GM19328 (cell line): ENCODE measurements around the gene AKTIP.
A peak's percentile ranks its signal among the peaks of the same experiment; 100 is the strongest.
"Not testable (repeated sequence)": the region's sequence is repeated elsewhere in the genome, so short reads cannot be mapped to it uniquely, and the experiment has no call there.

Experiments
- ATAC-seq: cut with Tn5 transposase; IDR thresholded peaks from one replicate; pipeline ENCODE4 v1.9.1; 2021; ENCODE audit warnings: mild to moderate bottlenecking, moderate library complexity; ENCODE audit not compliant: unreplicated experiment

Gene AKTIP

GRCh38 chr16:53517851-53518250, 14.8 kb upstream of the AKTIP start:
- ATAC-seq: no peak

- no peak for ATAC-seq
Measured at GRCh38 chr16:53515811-53516210, 12.8 kb upstream of the AKTIP start.

GRCh38 chr16:53515259-53515658, 12.2 kb upstream of the AKTIP start:
- no peak for ATAC-seq

GRCh38 chr16:53512795-53513194, 9.8 kb upstream of the AKTIP start:
- not testable (repeated sequence) for ATAC-seq

DNA sequence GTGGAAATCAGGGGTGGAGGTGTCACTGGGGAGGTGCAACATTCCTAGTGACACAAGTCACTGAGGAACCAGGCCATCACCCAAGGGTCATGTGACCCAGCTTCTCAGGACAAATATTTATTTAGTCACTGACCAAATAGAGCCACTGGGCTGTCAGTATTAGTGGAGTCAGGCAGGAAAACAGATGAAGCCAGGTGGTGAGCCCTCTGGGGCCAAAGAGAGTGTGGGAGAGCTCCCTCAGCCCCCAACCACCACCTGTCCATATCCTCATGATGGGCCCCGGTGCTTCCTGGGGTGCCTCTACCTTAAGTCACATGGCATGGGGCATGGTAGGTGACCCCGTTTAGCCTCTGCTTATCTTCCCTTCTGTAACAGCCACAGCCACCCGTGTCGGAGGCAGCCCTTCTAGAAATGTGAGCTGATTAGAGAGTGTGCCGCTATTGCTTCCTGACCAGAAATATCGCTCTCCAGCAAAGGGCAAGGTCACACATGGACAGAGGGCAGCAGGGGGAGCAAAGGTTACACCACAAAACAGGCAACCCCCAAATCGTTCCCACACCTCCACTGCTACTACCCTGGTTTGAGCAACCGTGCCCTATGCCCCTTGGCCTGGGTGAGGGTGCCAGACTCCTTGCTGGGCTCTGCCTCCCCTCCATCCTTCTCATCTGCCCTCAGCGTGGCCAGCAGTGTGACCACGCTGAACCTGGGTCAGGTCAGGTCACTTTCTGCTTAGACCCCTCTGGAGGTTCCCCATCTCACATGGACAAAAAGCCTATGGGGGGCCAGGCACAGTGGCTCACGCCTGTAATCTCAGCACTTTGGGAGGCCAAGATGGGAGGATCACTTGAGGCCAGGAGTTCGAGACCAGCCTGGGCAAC, 8.6 kb upstream of the AKTIP start:
- ATAC-seq: no peak

GRCh38 chr16:53511084-53511402, 8.0 kb upstream of the AKTIP start:
- no peak for ATAC-seq

GRCh38 chr16:53510704-53511070, 7.7 kb upstream of the AKTIP start:
- ATAC-seq: no peak

DNA sequence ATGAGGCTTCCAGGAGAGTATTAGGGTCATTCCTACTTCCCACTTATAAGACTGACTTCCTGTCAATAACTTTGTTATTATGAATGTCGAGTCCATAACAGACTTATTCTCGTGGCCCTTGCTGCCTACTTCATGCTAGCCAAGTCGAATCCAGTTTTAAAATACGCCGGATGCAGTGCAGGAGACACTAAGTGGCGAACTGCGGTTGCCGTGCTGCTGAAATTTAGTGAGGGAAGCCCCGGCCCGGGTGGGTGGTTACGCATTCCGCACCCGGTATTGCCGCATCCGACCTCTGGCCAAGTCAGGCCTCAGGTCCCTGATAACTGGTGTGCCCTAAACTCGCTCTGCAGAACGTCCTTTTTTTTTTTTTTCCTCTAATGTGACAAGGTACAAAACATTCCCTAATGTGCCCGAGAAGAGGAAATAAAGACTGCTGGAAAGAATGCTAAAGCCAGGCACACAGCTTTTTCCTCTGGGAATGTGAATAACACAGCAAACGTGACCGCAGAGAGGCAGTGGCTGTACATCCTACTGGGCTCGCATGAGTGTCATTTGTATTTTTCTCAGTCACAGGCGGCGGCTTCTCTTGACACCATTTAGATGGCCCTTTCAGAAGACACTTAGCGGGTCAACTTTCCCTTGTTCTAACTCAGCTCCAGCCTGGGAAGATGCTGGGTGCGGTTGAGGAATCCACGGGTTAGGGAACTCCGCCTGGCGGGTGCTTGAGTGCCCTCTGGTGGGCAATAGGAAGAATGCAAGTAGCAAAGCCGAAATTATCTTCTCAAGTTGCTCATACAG, 7.1 kb upstream of the AKTIP start:
- no peak for ATAC-seq

DNA sequence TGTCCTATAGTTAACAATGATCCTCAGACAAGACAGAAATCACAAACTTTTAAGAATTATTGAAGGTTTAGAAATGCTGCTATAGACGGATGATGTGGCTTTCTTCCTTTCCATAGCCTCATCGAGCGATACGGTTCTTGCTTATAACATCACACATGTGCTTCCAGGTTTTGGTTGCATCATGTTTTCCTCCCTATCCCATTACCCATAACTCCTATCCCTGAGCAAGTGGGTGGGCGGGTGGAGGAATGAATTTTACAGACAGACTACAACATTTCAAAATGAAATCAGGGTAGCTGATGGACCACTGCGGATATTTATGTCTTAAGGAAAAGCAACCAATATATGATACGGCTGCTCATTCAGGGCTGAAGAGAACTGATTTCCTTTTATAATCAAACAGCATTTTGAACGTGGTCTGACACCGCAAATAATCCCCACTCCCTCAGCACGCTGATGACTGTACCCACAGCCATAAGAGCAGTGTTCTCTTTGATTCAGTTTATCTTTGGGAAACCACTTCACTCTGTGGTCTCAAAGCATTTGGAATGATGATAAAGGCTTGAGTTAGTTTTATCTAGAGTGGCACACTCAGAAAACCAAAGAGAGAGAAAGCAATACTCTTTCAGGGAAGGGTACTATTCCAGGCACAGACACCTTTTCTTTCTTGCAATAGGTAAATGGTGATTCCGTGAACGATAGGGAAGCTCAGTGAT, 4.6 kb upstream of the AKTIP start:
- no peak for ATAC-seq

GRCh38 chr16:53506254-53506653, 3.2 kb upstream of the AKTIP start:
- ATAC-seq: no peak

DNA sequence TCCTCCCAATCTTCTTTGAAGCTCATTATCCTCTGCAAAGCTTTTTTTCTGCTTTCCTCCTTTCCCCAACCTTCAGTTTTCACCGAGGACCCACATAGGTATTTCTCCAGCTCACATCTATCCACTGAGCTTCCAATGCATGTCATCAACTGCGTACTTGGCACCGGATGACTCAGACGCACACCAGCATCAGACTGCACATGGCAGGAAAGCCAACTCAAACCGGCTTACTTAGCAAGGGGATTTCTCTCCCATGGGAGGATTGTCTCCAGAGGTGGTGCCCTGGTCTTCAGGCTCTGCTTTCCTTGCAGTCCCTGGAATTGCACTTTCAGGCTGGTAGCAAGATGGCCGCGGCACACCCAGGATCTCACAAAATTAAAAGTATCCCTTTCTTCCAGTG, 1.7 kb upstream of the AKTIP start:
- no peak for ATAC-seq

DNA sequence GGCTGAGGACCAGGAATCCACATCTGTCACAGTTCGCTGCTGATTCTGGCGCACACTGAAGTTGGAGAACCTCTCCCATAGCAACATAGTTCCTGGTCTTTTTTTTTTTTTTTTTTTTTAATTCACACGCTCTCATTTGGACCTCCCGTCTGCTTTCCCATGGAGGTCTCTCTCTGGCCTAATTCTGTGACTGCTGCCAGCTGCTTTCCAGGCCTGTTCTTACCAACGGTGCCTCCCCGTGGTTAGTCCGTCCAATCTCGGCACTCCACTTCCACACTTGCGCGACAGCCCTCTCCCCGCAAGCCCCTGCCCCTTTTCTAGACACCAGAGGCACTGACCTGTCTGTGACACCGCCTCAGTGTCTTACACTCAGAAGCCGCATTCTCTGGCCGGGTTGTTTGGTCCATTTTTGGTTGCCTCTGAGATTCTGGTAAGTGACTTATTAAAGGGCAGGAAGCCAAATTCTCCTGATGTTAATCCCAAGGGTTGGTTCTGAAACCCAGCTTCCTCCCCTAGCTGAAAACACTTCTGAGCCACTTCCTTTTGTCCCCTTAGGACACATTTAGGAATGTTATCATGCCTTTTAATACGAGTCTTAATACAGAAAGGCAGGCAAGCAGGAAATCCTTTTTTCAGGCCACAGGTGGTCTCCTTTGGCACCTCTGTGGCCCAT, 1.1 kb upstream of the AKTIP start:
- no peak for ATAC-seq

- ATAC-seq: peak; percentile 93
Measured at GRCh38 chr16:53503270-53503923, 388 bp upstream of the AKTIP start.

DNA sequence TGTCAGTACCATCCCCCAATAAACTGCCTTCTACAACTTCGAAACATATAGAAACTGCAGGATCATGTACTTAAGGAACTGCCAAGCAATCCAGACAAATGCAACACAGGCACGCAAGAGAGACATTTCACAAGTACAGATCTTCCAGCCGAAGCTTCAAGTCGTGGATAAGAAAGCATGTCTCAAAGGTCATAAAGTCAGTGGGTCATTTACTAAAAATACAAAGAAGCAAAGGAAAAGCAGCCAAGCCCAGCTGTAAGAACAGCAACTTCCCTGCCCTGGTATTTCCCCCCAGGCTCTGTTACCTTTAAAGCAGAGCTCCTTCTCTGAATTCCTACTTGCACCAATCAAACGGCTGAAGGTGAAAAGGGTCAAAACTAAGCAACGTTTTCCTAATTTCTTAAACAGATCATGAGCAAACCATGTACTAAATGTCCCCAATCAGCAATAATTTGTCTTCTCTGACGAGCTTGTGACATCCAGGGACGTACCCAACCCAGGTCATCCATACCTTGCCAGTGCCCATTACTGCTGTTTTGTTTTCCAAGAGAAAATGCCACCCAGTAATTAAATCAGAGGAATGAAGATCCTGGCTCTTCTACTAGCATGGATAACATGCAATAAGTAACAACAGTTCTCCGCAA, 1.7 kb downstream of the AKTIP start:
- no peak for ATAC-seq

GRCh38 chr16:53498984-53499383, 4.0 kb downstream of the AKTIP start:
- no peak for ATAC-seq

DNA sequence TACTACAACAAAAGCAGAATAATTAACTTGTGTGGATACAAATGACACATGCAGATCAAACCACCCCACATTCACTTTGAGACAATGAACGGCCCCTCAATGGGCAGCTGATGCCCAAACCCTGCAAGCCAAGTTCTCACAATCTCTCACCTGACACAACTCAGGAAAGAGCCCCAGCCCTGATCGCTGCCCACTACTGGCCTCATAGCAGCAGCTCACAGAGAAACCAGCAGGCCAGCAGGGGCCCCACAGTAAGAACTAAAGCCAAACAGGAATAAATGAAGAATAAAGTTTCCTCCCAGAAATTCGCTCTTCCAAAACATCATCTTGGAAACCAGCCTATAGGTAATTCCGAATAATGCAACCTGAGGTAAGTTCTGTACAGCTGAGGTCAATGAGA, 7.7 kb downstream of the AKTIP start:
- no peak for ATAC-seq

- ATAC-seq: no peak
Measured at GRCh38 chr16:53494636-53495035, 8.4 kb downstream of the AKTIP start.

DNA sequence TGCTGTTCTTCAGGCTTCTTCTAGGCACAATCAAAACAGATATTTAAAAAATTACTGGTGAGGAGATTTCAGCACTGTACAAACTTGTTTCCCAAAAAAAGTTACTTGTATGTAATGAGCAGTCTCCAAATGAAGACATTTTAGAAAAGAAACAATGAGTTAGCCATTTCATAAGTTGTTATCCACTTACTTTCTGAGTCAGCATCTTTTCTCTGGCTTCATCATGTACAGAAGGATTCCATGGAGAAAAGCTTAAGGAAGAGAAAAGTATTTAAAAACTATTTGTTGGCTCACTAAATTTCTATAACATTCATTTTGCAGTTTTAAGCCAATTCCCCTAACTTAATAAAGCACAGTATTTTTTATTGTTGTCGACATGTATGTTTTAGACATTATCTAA, 10.5 kb downstream of the AKTIP start:
- no peak for ATAC-seq

GRCh38 chr16:53489755-53490154, 13.3 kb downstream of the AKTIP start:
- ATAC-seq: no peak

GRCh38 chr16:53486230-53486629, 16.8 kb downstream of the AKTIP start:
- no peak for ATAC-seq
